IMR-90 (cell line): ENCODE results near the gene KCNK4.

Experiments
- POLR2A ChIP-seq: IDR thresholded peaks from 2 replicates; pipeline ENCODE4 v1.6.1; 2012; ENCODE audit warnings: mild to moderate bottlenecking, low read depth, low read length
- TF ChIP-seq, protein P1 (sequence below): conservative IDR thresholded peaks from 2 replicates; pipeline ENCODE4 v1.5.1; 2012; ENCODE audit warnings: mild to moderate bottlenecking, low read depth, low read length, improper control_type of control experiment

DNA sequence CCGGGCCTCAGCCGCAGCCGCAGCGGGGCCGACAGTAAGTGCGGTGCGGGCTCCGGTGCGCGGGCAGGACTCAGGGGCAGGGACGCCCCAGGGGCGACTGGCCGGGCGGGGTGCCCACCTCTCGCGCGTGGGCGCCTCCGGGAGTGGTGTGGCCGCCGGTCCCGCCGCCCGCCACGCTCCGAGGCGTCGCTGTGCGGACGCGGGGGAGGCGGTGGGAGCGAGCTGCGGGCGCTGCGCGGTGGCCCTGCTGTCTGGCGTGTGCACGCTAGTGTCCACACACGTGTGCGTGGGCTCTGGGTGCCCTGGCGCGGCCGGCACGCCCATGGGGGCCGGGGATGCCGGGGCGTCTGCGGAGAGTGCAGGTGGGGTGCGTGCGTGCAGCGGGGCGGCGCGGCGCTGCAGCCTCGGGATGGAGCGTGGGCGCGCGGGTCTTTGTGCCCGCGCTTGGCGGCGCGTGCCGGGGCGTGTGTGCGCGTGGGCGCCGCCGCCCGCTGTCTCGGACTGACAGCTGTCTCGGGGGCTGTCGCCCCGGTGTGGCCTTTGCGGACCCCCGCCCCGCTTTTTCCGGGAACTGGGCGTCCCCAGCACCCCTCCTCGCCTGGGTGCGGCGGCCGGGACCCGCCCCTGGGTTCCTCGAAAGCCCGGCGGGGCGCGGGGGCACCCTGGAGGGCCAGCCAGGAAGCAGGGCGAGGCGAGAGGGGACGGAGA lies 804 bp downstream of the KCNK4 start:
- TF ChIP-seq, protein P1, sequence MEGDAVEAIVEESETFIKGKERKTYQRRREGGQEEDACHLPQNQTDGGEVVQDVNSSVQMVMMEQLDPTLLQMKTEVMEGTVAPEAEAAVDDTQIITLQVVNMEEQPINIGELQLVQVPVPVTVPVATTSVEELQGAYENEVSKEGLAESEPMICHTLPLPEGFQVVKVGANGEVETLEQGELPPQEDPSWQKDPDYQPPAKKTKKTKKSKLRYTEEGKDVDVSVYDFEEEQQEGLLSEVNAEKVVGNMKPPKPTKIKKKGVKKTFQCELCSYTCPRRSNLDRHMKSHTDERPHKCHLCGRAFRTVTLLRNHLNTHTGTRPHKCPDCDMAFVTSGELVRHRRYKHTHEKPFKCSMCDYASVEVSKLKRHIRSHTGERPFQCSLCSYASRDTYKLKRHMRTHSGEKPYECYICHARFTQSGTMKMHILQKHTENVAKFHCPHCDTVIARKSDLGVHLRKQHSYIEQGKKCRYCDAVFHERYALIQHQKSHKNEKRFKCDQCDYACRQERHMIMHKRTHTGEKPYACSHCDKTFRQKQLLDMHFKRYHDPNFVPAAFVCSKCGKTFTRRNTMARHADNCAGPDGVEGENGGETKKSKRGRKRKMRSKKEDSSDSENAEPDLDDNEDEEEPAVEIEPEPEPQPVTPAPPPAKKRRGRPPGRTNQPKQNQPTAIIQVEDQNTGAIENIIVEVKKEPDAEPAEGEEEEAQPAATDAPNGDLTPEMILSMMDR: no peak
- TF ChIP-seq POLR2A: no peak
